Heart right ventricle (tissue), 16 donors: Measurements from ENCODE around the gene ZCCHC3. TPM values are rescaled to one million over a fixed set of nuclear protein-coding genes. Genes with fewer than 3 reads are reported as not detected.
A peak's percentile ranks its signal among the peaks of the same experiment; 100 is the strongest.
"Not testable (repeated sequence)": the region's sequence is repeated elsewhere in the genome, so short reads cannot be mapped to it uniquely, and the experiment has no call there.

Source experiments
- ATAC-seq, 8 donors: fragments of 200-7000 bp; cut with Tn5 transposase; one replicate each; pipeline ENCODE4 v1.9.1; 2020; ENCODE audit warnings: mild to moderate bottlenecking in 8 of 8, moderate library complexity in 8 of 8, moderate number of reproducible peaks in 1 of 8
- DNase-seq, 2 donors: peaks; one replicate each; pipeline ENCODE4 v3.0.0-alpha.2; 2020
- H3K27ac ChIP-seq, 10 donors: fragments of 200-600 bp; sonication (generic) in 2 of 10; one replicate each; pipeline versions ENCODE4 v1.5.0 to v1.8.0; 2020 to 2022; ENCODE audit warnings: mild to moderate bottlenecking in 3 of 10
- H3K27me3 ChIP-seq, 7 donors: fragments of 200-600 bp; one replicate each; pipeline ENCODE4 v1.8.0; 2021 to 2022; ENCODE audit warnings: mild to moderate bottlenecking in 2 of 7
- H3K36me3 ChIP-seq, 9 donors: fragments of 200-600 bp; sonication (generic) in 1 of 9; one replicate each; pipeline versions ENCODE4 v1.5.0 to v1.8.0; 2020 to 2022; ENCODE audit warnings: mild to moderate bottlenecking in 2 of 9
- H3K4me1 ChIP-seq, 9 donors: fragments of 200-600 bp; sonication (generic) in 1 of 9; one replicate each; pipeline versions ENCODE4 v1.5.0 to v1.8.0; 2020 to 2022; ENCODE audit warnings: mild to moderate bottlenecking in 4 of 9
- H3K4me3 ChIP-seq, 10 donors: fragments of 200-600 bp; sonication (generic) in 2 of 10; one replicate each; pipeline versions ENCODE4 v1.5.0 to v1.8.0; 2020 to 2022; ENCODE audit warnings: mild to moderate bottlenecking in 7 of 10, moderate library complexity in 2 of 10
- H3K9me3 ChIP-seq, 11 donors: fragments of 200-600 bp in 10 of 11; sonication (generic) in 2 of 11; one replicate each; pipeline versions ENCODE4 v1.5.0 to v1.8.0; 2013 to 2022; ENCODE audit warnings: mild to moderate bottlenecking in 2 of 11, control low read depth in 1 of 11, moderate library complexity in 1 of 11
- CTCF ChIP-seq, 9 donors: fragments of 200-600 bp; sonication (generic) in 2 of 9; IDR thresholded peaks; one replicate each; pipeline versions ENCODE4 v1.5.0 to v1.8.0; 2021 to 2022; ENCODE audit warnings: antibody characterized with exemption in 9 of 9, mild to moderate bottlenecking in 5 of 9, moderate library complexity in 1 of 9
- WGBS, 2 donors: extraction: QIAGEN DNeasy Blood & Tissue Kit; methylation state at CpG; one replicate each; pipeline ENCODE4 v1.1.7; 2013; ENCODE audit warnings: inconsistent platforms in 1 of 2; 5-methylcytosine and 5-hydroxymethylcytosine counted together
- intact Hi-C, 10 donors: fragments of 100-400 bp; cut with DNase I; formaldehyde crosslinking; loops; one replicate each; pipeline versions ENCODE4 v1.11.1 to v1.14.2; 2022
- polyA plus RNA-seq, 2 donors: library from polyadenylated mRNA; stranded (reverse); fragments of 200-250 nt; gene quantifications; one replicate each; pipeline ENCODE4 v1.2.3, GENCODE V29; 2013
- total RNA-seq, 10 donors: library from RNA; stranded (reverse); fragmentation: NEBNext Ultra II Directional in 3 of 10; extraction: Animal tissue kit (Norgen Biotek cat#: 25700) in 3 of 10; gene quantifications; one replicate each; pipeline versions ENCODE4 v1.2.1 to v1.2.4, GENCODE V29; 2021 to 2023
- donor health status: Arrhythmogenic right ventricular cardiomyopathy.
- donor health status: ischemic (EF 13 %, LVEDD 7.1; RV severe dilation, severe dysfunction).
- donor health status: healthy with polysubstance abuse.
- donor health status: DM: no; HTN: yes; CAD: no.
- donor health status: DM: no; HTN: no; CAD: no.
- donor health status: ischemic (EF 25% LVEDD 6.9; RV normal size, moderate dysfunction).
- donor health status: ischemic (EF 25% LVEDD 5.7; RV mildly dilated, moderate dysfunction).
- donor health status: healthy.
- donor health status: DM: yes; HTN: yes; CAD: no.
- donor health status: Ischemic cardiomyopathy.
- donor health status: ischemic (EF 35%, LVEDD 5.7; RV mildly dilated, moderate dysfunction).
- donor health status: nonischemic (EF 11% LVEDD 7.7; RV severe dilation, severe dysfunction).
- donor health status: DM: yes; HTN: yes; CAD: no.
- donor health status: PGD.
- donor health status: ischemic (EF 29% LVEDD 5.4; RV normal size, mild dysfunction).
- donor health status: nonischemic (EF 23%, LVEDD 6.1; RV moderate dilation, normal function).

The ZCCHC3 gene
- total and polyA plus RNA-seq, 12 donors: 7.7 to 12.8 (median 10.5) TPM

DNA sequence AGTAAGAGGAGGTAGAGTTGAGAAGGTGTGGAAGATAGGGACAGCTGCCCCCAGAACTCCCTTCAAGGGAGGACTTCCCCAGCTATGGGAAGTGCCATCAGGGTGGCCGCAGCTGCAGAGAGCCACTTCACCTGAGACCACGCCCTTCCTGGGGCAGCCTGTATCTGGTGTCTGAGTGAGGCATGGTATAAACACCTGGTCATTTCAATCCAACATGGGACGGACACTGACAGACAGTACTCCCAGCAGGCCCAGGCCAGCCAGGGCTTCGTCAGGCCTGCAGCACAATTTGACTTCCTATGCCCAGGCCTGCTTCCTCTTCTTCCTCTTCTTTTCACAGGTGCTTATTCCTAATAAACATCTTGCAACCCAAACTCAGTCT, 32.5 kb downstream of the ZCCHC3 start:
- TF ChIP-seq CTCF (IDR thresholded peaks at IDR 0.05): no peak
- peaks cover 3 to 43% (median 21%) of the 10 kb centered on the region in 9 donors for H3K4me1 ChIP-seq
- no peak overlapping the region for H3K4me3 ChIP-seq
- DNase-seq (no peak), ATAC-seq (no peak)
- H3K36me3 ChIP-seq: peaks cover 0 to 6% (median 0%) of the 10 kb centered on the region in 9 donors
- no peaks in the 10 kb centered on the region for H3K9me3 ChIP-seq
- H3K27me3 ChIP-seq: peaks cover 0 to 9% (median 0%) of the 10 kb centered on the region in 7 donors
- intact Hi-C loops: loop anchor here in 7 of 10 donors (2.0 to 10.0 kb wide), 6 partner anchors 17 to 123 kb away; partner anchors contain the start of gene NRSN2 (in 1 of the 7)
- WGBS, 2 donors: 77 to 79% methylated on average over 4 of the region's 4 CpGs
- peak overlapping the region in 3 of 10 donors; percentile 13 to 86 (median 14) for H3K27ac ChIP-seq

DNA sequence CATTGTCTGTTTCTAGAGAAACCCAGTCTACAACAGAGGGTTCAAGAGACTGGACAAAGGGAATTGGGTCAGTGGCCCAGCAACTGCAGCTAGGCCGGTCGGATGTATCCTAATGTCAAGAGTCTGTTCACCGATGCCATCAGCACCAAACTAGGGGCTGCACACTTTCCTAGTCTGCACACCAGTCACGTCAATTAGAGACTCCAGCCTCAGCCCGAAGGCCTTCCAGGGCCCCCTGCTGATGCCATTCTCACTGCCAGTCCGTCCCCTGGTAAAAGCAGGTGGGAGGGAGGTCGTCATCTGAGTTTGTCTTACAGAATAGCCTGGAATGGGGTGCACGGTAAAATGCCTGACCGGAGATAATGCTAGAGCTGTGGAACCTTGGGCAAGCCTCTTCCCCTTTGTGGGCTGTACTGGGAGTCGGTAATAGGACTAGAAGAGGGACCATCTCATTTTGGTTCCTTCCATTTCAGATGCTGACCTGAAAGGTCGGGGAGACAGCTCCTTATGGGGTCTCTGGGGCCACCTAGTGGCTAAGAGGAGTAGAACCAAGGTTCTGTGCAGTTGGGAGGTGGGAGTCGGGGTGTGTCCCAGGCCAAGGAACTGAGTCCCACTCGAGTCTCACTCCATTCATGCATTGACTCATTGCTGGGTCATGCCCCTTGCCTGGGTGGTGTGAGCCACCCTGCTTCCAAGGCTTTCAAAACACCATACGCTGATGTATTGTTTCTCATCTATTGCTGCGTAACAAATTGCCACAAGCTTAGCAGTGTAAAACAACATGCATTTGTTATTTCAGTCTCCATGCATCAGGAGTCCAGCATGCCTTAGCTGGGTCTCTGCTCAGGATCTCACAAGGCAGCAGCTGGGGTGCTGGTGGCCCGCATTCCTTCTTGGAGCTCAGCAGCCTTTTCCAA, 33.1 kb downstream of the ZCCHC3 start:
- Histone ChIP-seq H3K4me3 (no peak overlapping the region), H3K27me3 (peaks cover 0 to 9% (median 0%) of the 10 kb centered on the region in 7 donors), H3K9me3 (no peaks in the 10 kb centered on the region), H3K4me1 (peaks cover 3 to 43% (median 21%) of the 10 kb centered on the region in 9 donors), H3K36me3 (peaks cover 0 to 6% (median 0%) of the 10 kb centered on the region in 9 donors), H3K27ac (peak overlapping the region in 2 of 10 donors; percentile 13 to 14)
- WGBS, 2 donors: 51 to 53% methylated on average over 16 of the region's 16 CpGs
- ATAC-seq: peak in 4 of 8 donors; percentile 12 to 27 (median 22)
- TF ChIP-seq CTCF (IDR thresholded peaks at IDR 0.05): peak; percentile 66 to 90 (median 86)
- peak in 1 of 2 donors; percentile 59 for DNase-seq
- intact Hi-C loops: loop anchor here in 4 of 10 donors (2.0 to 10.0 kb wide), 5 partner anchors 16 to 123 kb away; partner anchors contain the start of gene NRSN2 (in 1 of the 4)

- peaks cover 0 to 9% (median 0%) of the 10 kb centered on the region in 9 donors for H3K36me3 ChIP-seq
- DNase-seq (no peak), ATAC-seq (no peak)
- peaks cover 0 to 12% (median 8%) of the 10 kb centered on the region in 9 donors for H3K4me1 ChIP-seq
- H3K27me3 ChIP-seq: no peaks in the 10 kb centered on the region
- H3K9me3 ChIP-seq: no peaks in the 10 kb centered on the region
- intact Hi-C loops: loop anchor here in 4 of 10 donors (5.0 to 10.0 kb wide), 4 partner anchors 60 to 127 kb away; no protein-coding TSS in a partner anchor
- H3K27ac ChIP-seq: no peak overlapping the region
- H3K4me3 ChIP-seq: no peak overlapping the region
- TF ChIP-seq CTCF (IDR thresholded peaks at IDR 0.05): no peak
- 94 to 95% methylated on average over 8 of the region's 8 CpGs for WGBS, 2 donors
Observed at GRCh38 chr20:334578-334977, 37.2 kb downstream of the ZCCHC3 start.

DNA sequence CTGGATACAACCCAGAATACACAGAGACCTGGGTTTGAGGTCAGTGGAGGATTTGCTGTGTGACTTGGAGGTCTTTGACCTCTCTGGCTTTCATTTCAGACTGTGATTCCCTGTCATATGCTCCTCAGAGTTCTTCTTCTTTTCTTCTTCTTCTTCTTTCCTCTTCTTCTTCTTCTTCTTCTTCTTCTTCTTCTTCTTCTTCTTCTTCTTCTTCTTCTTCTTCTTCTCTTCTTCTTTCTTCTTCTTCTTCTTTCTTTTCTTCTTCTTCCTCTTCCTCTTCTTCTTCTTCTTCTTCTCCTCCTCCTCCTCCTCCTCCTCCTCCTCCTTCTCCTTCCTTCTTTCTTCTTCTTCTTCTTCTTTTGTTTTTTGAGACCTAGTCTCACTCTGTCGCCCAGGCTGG, 38.7 kb downstream of the ZCCHC3 start:
- intact Hi-C loops: loop anchor here in 2 of 10 donors (10.0 kb wide), 2 partner anchors 61 to 121 kb away; no protein-coding TSS in a partner anchor
- ATAC-seq, H3K27me3 ChIP-seq, H3K9me3 ChIP-seq, H3K4me1 ChIP-seq, H3K4me3 ChIP-seq, H3K36me3 ChIP-seq, DNase-seq, H3K27ac ChIP-seq: not testable (repeated sequence)
- 88 to 90% methylated on average over 1 of the region's 1 CpG for WGBS, 2 donors
